Measurements from ENCODE around the gene RELN. TPM values are rescaled to one million over a fixed set of nuclear protein-coding genes. Genes with fewer than 3 reads are reported as not detected.
"Not testable (repeated sequence)": the region's sequence is repeated elsewhere in the genome, so short reads cannot be mapped to it uniquely, and the experiment has no call there.

Gene RELN
- total RNA-seq, 1 experiment from 2014 or later = not detected

GRCh38 chr7:103793614-103794013, 195.8 kb downstream of the RELN start:
- DNase-seq (ENCODE audit: low read depth) = no peak

DNA sequence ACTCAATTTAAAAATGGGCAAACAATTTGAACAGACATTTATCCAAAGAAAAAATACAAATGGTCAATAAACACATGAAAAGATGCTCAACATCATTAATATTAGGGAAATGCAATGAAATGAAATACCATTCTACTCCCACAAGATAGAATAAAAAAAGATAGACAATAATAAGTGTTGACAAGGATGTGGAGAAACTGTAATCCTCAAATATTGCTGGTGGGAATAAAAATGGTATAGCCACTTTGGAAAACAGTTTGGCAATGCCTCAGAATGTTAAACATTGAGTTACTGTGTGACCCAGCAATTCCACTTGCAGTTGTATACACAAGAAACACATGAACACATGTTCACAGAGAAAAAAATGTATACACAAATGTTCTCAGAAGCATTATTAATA, 197.6 kb downstream of the RELN start:
- no peak for DNase-seq (ENCODE audit: low read depth)

DNA sequence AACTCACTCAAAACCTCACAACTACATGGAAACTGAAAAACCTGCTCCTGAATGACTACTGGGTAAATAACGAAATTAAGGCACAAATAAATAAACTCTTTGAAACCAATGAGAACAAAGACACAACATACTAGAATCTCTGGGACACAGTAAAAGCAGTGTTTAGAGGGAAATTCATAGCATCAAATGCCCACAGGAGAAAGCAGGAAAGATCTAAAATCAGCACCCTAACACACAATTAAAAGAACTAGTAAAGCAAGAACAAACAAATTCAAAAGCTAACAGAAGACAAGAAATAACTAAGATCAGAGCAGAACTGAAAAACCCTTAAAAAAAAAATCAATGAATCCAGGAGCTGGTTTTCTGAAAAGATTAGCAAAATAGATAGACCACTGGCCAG, 202.4 kb downstream of the RELN start:
- not testable (repeated sequence) for DNase-seq (ENCODE audit: low read depth)

- no peak for DNase-seq (ENCODE audit: low read depth)
Measured at GRCh38 chr7:103784646-103785286, 204.7 kb downstream of the RELN start.

DNA sequence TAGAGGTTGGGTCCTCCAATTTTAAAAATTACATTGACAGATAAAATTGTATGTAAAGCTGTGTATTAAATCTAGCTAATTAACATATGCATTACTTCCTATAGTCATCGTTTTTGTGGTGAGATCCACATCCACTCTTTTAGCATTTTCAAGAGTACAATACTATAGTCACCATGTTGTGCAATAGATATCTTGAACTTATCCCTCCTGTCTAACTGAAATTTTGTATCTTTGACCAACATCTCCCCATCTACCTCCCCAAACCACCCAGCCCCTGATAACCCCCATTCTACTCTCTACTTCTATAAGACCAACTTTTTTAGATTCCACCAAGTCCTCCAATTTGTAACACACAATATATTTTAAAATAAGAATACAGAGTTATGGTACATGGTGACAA, 208.0 kb downstream of the RELN start:
- no peak for DNase-seq (ENCODE audit: low read depth)

- not testable (repeated sequence) for DNase-seq (ENCODE audit: low read depth)
Measured at GRCh38 chr7:103780561-103780960, 208.9 kb downstream of the RELN start.

GRCh38 chr7:103777440-103777839, 212.0 kb downstream of the RELN start:
- no peak for DNase-seq (ENCODE audit: low read depth)

DNA sequence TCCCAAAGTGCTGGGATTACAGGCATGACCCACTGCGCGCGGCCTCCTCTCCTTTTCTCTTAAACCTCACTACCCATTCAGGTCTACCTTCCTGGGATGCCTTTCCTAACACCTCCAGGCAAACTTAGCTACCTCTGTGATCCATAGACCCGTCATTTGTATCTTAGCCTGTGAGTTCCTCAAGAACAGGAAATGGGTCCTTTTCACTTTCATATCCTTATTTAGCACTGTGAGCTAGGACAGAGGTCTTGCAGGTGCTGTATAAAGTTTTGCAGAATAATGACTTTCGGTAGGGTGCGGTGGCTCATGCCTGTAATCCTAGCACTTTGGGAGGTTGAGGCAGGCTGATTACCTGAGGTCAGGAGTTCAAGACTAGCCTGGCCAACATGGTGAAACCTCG, 215.7 kb downstream of the RELN start:
- DNase-seq (ENCODE audit: low read depth) = no peak

GRCh38 chr7:103772171-103772773, 217.2 kb downstream of the RELN start:
- no peak for DNase-seq (ENCODE audit: low read depth)

DNA sequence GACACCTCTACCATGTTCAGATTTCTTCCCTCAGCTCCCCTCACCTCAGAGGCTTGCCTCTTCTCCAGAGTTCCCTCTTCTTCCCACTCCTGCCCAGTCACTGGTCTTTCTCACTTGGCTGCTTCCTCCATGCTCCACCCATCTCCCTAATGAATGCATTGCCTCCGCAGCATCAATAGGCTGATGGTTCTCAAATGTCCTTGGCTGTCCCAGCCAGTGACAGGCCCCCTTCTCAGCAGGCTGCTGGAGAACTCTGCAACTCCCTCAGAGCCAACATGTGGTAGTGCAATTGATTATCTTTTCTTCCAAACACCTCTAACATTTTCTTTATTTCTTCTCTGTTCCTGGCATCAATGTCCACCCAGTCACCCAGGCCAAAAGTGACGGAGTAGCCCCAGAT, 218.2 kb downstream of the RELN start:
- no peak for DNase-seq (ENCODE audit: low read depth)

- no peak for DNase-seq (ENCODE audit: low read depth)
Measured at GRCh38 chr7:103766660-103767059, 222.8 kb downstream of the RELN start.

- DNase-seq (ENCODE audit: low read depth) = no peak
Measured at GRCh38 chr7:103765901-103766300, 223.6 kb downstream of the RELN start.

GRCh38 chr7:103764901-103765300, 224.6 kb downstream of the RELN start:
- DNase-seq (ENCODE audit: low read depth) = no peak

- DNase-seq (ENCODE audit: low read depth) = no peak
Measured at GRCh38 chr7:103762877-103763276, 226.6 kb downstream of the RELN start.

DNA sequence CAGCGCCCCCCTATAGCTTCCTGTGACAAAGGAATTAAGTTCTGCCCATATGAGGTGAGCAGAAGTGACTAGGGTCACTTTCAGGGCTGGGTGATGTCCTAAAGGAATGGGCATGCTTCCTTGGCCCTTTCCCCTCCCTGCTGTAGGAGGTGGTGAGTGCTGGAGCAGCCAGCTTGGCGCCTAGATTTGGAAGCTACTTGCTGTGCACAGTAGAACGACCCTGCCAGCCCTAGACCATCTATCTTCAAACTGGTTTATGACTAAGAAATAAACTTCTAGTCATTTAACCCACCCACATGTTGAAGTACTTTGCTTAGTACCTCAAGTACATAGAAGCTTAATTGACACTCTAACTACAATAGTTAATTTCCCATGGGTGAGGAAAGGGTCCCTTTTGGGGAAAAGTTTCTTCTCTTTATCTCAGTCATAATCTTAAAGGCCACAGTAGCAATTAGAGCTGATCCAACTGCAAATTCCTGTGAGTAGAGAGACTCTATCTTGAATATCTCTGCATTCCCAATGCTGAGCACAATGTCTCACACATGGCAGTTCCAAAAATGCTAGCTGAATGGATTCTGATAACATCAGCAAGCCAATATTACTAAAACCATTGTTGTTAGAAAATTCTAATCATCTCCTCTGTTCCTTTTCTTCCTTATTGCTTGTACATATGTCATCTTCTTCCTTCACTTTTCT, 227.2 kb downstream of the RELN start:
- no peak for DNase-seq (ENCODE audit: low read depth)

DNA sequence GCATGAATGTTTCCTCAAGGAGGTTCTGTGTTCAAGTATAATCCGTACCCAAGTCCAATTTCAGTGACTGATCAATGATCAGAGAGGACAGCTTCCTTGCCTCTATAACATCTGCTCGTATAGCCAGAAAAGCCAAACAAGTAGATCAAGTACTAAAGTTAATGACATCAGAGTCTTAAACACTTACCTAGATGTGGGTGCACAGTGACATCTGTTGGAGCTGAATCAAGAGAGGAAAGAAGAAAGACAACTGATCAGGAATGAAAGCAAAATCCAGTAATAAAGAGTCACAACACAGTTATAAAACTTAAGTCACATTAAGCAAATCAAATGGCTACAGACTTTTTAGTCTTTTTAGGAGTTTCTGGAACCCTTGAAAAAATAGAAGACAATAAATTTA, 236.5 kb downstream of the RELN start:
- no peak for DNase-seq (ENCODE audit: low read depth)

DNA sequence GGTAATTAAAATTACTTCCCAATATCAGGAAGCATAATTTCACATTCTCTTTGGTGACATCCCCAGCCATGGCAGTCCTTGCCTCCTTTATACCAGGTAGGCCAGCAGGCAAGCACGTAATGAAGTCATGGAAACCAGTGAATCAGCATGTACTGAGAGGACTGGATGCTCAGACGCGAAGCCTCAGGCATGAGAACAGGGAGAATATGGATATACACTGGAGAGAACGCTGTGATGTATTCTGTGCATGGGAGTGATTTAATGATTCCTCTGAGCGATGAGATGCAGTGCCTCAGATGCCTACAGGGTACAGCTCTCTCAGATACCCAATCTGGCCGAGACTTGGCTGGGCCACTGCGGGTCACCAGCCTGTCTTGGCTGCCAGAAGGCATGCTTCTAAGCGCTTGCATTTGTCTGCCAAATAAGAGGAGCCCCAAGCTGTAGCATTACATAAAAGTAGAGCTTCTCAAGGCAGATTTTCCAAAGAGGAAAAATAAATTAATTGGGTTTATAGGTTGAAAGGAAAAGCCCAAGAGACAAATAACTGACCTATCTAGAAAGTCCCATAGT, 238.1 kb downstream of the RELN start:
- no peak for DNase-seq (ENCODE audit: low read depth)

DNA sequence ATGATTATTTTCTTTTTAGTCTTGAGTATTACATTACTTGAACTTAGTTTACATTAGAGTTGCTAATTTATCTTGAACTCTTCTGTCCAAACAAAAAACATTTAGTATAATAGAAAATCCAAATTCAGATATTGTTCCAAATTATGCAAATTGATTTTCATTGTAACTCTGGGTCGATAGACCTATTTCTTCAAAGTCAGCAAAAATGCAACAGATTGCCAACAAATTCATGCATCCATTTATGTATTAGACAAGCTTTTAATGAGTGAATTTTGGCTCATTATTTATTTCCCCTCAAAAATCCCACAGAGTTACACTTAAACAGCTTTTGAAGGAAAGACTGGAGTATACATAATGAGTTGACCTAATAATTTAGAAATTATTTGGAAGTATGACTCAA, 240.8 kb downstream of the RELN start:
- no peak for DNase-seq (ENCODE audit: low read depth)

DNA sequence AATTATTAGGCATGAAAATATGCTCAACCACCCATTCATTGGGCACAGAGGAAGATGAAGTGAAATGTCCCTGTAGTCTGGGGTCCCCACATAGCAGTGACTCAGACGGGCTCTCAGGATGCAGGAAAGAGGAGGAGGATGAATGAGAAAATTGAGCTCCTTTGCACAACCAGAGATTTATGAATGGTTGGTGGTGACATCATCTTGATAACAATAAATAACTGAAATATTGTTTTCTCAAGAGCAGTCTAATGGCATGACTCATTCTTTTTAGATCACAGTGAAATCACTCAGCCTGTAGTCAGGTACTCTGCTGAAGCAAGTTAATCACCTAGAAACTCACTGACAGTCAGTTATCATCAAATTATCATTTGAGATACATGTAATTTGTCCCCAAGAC, 254.1 kb downstream of the RELN start:
- DNase-seq (ENCODE audit: low read depth) = no peak

GRCh38 chr7:103731169-103731568, 258.3 kb downstream of the RELN start:
- DNase-seq (ENCODE audit: low read depth) = no peak

DNA sequence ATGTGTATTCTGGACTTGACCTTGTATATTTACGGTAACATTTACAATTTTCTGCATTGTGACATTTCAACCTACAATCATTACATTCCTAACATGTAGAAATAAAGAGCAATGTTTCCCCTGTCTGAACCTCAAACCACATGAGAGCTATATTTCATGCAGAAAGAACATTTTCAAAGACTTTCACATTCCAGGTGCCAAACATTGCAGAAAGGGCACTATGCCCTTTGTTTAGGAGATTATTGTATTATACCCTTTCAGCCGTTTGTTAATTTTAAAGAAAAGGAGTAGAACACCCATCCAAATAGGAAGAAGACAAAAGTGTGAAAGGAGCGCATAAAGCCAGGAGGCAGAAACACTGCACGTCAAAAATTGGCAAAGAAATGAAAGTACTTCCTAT, 260.4 kb downstream of the RELN start:
- DNase-seq (ENCODE audit: low read depth) = no peak

DNA sequence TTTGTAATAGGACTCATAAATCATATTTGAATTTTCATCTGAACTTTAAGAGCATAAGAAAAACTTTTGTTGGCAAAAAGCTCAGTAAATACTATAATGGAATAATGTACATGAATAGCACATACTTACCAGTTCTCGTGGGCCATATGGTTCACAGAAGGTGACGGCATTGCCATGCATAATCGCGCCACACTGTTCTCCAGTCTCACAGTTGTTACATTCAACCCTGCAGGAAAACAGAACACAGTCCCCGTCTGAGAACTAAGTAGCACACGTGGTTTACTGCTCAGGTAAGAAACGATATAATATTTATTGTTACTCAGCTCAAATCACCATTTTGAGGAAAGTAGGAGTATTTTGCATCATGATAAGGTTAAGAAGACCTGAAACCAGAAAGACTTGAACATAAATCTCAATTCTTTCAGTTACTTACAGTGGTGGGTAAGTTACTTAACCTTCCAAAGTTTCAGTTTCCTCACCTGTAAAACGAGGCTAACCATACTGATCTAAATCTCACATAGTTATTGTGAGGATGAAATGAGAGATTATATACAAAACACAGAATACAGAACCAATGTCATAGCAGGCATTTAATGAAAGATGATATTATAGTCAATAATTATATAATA, 261.4 kb downstream of the RELN start:
- no peak for DNase-seq (ENCODE audit: low read depth)

DNA sequence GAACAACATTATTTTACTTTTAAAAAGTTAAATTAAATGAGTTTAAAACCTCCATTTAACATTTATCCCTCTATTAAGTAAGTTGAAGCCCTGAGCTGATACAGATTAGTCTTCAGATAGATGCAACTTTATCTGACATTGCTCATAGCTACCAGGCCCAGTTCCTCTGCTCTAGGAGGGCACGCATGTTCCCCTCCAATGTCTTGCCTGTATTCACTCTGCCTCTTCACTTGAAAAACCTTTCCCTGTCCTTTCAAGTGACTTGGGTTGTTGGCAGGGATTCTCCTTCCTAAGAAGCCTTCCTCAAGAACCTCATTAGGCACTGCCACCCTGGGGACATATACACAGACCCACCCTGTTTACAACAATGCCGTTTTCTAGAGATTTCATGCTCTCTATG, 270.4 kb downstream of the RELN start:
- DNase-seq (ENCODE audit: low read depth) = no peak
